ENCODE measurements around the gene DMXL2.

Gene DMXL2

DNA sequence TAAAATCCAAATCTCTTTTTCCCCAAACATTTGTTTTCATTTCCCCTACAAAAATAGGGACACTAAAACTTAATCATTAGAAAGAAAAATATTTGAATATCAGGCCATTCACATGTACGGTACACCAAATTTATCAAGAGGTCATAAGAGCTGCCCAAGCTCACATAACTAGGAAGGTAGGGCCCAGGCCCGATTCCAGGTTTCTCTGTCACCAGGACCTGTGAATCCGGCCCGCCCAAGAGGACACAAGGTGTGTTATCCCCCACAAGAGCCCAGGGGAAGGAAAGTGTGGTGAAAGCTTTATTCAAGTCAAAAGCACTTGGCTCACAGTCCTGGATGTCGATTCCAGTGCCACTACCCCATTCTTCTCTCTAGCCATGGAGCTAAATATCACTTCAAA lies 130.6 kb downstream of the DMXL2 start:
- DNase-seq, result no peak
- no peaks in the 10 kb centered on the region for H3K9me3 ChIP-seq (ENCODE audit: severe bottlenecking)
- H3K27me3 ChIP-seq (ENCODE audit: insufficient read depth, low read depth, severe bottlenecking), result no peaks in the 10 kb centered on the region
- no peak overlapping the region for H3K4me3 ChIP-seq (ENCODE audit: low read depth, low read length)
- TF ChIP-seq, protein P1, sequence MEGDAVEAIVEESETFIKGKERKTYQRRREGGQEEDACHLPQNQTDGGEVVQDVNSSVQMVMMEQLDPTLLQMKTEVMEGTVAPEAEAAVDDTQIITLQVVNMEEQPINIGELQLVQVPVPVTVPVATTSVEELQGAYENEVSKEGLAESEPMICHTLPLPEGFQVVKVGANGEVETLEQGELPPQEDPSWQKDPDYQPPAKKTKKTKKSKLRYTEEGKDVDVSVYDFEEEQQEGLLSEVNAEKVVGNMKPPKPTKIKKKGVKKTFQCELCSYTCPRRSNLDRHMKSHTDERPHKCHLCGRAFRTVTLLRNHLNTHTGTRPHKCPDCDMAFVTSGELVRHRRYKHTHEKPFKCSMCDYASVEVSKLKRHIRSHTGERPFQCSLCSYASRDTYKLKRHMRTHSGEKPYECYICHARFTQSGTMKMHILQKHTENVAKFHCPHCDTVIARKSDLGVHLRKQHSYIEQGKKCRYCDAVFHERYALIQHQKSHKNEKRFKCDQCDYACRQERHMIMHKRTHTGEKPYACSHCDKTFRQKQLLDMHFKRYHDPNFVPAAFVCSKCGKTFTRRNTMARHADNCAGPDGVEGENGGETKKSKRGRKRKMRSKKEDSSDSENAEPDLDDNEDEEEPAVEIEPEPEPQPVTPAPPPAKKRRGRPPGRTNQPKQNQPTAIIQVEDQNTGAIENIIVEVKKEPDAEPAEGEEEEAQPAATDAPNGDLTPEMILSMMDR (IDR thresholded peaks at IDR 0.05; ENCODE audit: low read depth, low read length), result no peak
- H3K36me3 ChIP-seq, result peaks cover 11% of the 10 kb centered on the region
- no peak overlapping the region for H3K27ac ChIP-seq

DNA sequence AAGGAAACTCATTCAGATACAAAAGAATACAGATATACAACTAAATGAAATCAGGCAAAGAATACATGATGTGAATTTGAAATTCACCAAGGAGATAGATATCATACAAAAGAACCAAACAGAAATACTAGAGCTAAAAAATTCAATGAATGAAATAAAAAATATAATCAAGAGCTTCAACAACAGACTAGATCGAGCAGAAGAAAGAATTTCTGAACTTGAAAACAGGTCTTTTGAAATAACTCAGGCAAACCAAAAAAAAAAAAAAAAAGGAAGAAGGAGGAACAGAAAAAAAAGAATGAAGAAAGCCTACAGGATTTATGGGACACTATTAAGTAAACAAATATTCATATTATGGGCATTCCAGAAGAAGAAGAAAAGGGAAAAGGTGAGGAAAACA lies 137.8 kb downstream of the DMXL2 start:
- Histone ChIP-seq H3K36me3 (peaks cover 41% of the 10 kb centered on the region), H3K27ac (no peak overlapping the region), H3K9me3 (ENCODE audit: severe bottlenecking) (peaks cover 9% of the 10 kb centered on the region), H3K4me3 (ENCODE audit: low read depth, low read length) (no peak overlapping the region), H3K27me3 (ENCODE audit: insufficient read depth, low read depth, severe bottlenecking) (no peaks in the 10 kb centered on the region)
- TF ChIP-seq, protein P1 (IDR thresholded peaks at IDR 0.05; ENCODE audit: low read depth, low read length), result no peak
- DNase-seq, result no peak

DNA sequence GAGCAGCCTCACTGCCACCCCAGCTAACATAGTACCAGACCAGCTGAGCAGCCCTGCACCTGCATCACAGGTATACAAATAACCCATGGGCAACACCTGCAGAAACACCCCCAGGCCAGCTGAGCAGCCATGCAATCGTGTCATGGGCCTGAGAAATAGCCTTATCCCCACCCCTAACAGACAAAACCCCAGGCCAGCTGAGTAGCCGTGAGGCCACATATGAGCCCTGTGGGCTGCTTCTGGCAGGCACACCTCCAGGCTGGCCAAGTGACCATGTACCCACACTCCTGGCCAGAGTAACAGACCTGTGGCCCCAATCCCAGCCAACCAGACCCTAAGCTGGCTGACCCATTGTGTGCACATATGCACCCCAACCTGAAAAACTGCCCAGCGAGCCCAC lies 138.6 kb downstream of the DMXL2 start:
- peaks cover 40% of the 10 kb centered on the region for H3K36me3 ChIP-seq
- no peak overlapping the region for H3K27ac ChIP-seq
- H3K9me3 ChIP-seq (ENCODE audit: severe bottlenecking), result peaks cover 9% of the 10 kb centered on the region
- no peak for DNase-seq
- TF ChIP-seq, protein P1 (IDR thresholded peaks at IDR 0.05; ENCODE audit: low read depth, low read length), result no peak
- no peaks in the 10 kb centered on the region for H3K27me3 ChIP-seq (ENCODE audit: insufficient read depth, low read depth, severe bottlenecking)
- H3K4me3 ChIP-seq (ENCODE audit: low read depth, low read length), result no peak overlapping the region

DNA sequence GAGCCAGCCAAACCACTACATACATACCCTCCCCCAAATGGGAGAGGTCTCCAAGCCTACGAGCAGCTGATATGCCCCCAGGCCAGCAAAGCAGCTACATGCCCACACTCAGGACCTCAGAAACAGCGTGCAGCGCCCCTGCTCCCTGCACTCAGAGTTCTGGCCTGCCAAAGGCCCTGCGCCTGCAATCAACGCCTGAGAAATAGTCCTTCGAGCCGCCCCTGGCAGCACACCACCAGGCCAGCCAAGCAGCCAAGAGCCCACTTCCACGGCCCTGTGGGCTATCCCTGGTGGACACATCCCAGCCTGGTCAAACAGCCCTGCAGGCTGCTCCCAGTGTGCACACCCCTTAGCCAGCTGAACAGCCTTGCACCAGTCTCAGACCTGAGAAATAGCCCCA lies 139.1 kb downstream of the DMXL2 start:
- H3K9me3 ChIP-seq (ENCODE audit: severe bottlenecking), result peaks cover 9% of the 10 kb centered on the region
- DNase-seq, result no peak
- no peak overlapping the region for H3K27ac ChIP-seq
- H3K36me3 ChIP-seq, result peaks cover 37% of the 10 kb centered on the region
- H3K4me3 ChIP-seq (ENCODE audit: low read depth, low read length), result no peak overlapping the region
- H3K27me3 ChIP-seq (ENCODE audit: insufficient read depth, low read depth, severe bottlenecking), result no peaks in the 10 kb centered on the region
- TF ChIP-seq, protein P1 (IDR thresholded peaks at IDR 0.05; ENCODE audit: low read depth, low read length), result no peak

DNA sequence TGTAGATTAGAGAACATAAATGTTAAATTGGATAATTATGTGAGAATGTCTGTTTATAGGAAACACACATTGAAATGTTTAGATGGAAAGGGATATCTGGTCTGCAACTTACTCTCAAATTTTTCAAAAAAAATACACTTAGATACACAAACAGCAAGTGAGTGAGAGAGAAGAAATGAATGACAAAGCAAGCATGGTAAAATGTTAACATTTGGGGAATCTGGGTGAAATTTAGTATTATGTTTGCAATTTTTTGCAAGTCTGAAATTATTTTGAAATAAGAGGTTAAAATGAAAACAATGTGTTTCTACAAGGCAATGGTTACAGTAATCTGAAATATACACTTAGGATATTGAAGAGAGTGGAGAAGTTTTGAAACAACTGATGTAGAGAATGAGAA lies 146.8 kb downstream of the DMXL2 start:
- peaks cover 15% of the 10 kb centered on the region for H3K36me3 ChIP-seq
- DNase-seq, result no peak
- TF ChIP-seq, protein P1 (IDR thresholded peaks at IDR 0.05; ENCODE audit: low read depth, low read length), result no peak
- H3K27ac ChIP-seq, result no peak overlapping the region
- H3K4me3 ChIP-seq (ENCODE audit: low read depth, low read length), result no peak overlapping the region
- H3K9me3 ChIP-seq (ENCODE audit: severe bottlenecking), result no peaks in the 10 kb centered on the region
- no peaks in the 10 kb centered on the region for H3K27me3 ChIP-seq (ENCODE audit: insufficient read depth, low read depth, severe bottlenecking)

DNA sequence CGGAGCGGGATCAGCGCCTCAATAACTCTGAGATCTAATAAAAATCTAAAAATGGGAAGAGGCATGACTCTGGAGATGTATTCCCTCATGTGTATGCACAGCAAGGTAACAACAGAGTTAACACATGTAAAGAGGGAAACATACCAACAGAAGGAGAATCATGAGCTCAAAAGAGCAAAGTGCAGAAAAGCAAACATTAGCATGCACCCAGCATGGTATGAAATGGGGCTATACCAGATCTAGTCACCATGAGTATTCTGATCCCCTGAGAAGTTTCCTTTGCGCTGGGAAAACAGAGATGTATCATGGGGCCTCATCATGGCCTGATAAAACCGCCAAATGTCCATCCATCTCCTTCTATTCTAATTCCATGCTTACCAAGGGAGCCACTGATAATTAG lies 152.1 kb downstream of the DMXL2 start:
- TF ChIP-seq, protein P1 (IDR thresholded peaks at IDR 0.05; ENCODE audit: low read depth, low read length), result no peak
- H3K4me3 ChIP-seq (ENCODE audit: low read depth, low read length), result no peak overlapping the region
- no peaks in the 10 kb centered on the region for H3K27me3 ChIP-seq (ENCODE audit: insufficient read depth, low read depth, severe bottlenecking)
- H3K9me3 ChIP-seq (ENCODE audit: severe bottlenecking), result no peaks in the 10 kb centered on the region
- no peak for DNase-seq
- peaks cover 11% of the 10 kb centered on the region for H3K36me3 ChIP-seq
- no peak overlapping the region for H3K27ac ChIP-seq
